ENCODE measurements around the gene OTOP1.

GRCh38 chr4:4254199-4254598 lies 27.5 kb upstream of the OTOP1 start:
- TF ChIP-seq, protein P1, sequence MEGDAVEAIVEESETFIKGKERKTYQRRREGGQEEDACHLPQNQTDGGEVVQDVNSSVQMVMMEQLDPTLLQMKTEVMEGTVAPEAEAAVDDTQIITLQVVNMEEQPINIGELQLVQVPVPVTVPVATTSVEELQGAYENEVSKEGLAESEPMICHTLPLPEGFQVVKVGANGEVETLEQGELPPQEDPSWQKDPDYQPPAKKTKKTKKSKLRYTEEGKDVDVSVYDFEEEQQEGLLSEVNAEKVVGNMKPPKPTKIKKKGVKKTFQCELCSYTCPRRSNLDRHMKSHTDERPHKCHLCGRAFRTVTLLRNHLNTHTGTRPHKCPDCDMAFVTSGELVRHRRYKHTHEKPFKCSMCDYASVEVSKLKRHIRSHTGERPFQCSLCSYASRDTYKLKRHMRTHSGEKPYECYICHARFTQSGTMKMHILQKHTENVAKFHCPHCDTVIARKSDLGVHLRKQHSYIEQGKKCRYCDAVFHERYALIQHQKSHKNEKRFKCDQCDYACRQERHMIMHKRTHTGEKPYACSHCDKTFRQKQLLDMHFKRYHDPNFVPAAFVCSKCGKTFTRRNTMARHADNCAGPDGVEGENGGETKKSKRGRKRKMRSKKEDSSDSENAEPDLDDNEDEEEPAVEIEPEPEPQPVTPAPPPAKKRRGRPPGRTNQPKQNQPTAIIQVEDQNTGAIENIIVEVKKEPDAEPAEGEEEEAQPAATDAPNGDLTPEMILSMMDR (IDR thresholded peaks at IDR 0.05), result no peak
- no peak for TF ChIP-seq POLR2A (IDR thresholded peaks at IDR 0.05)

Data from Peyer's patch (tissue), 4 donors.